K562 (cell line): ENCODE results near the gene FKBP15. TPM values are rescaled to one million over a fixed set of nuclear protein-coding genes. Genes with fewer than 3 reads are reported as not detected.

Experiments
- CAMTA2 ChIP-seq: fragments of 250-450 bp; sonication (Bioruptor Pico); conservative IDR thresholded peaks from 2 replicates; pipeline ENCODE4 v1.5.1; 2022
- CHD2 ChIP-seq: IDR thresholded peaks from 2 replicates; pipeline ENCODE4 v1.6.1; 2011; ENCODE audit warnings: low read depth, low read length
- GTF2F1 ChIP-seq: IDR thresholded peaks from 2 replicates; pipeline ENCODE4 v1.6.1; 2011; ENCODE audit warnings: low read depth, low read length, improper control_type of control experiment
- JUND ChIP-seq, 2 experiments: IDR thresholded peaks; 2 replicates in 1 of 2; 3 replicates in 1 of 2; pipeline ENCODE4 v1.6.1; 2011; ENCODE audit warnings: borderline replicate concordance in 2 of 2, low read depth in 2 of 2, low read length in 2 of 2, improper control_type of control experiment in 1 of 2, missing biosample characterization in 1 of 2, missing genetic modification characterization in 1 of 2, missing genetic modification reagents in 1 of 2
- MTA3 ChIP-seq: fragments of 450-650 bp; formaldehyde crosslinking; IDR thresholded peaks from 2 replicates; pipeline ENCODE4 v1.6.1; 2017; ENCODE audit warnings: mild to moderate bottlenecking, borderline replicate concordance
- NBN ChIP-seq: fragments of 450-650 bp; IDR thresholded peaks from 2 replicates; pipeline ENCODE4 v1.6.1; 2016; ENCODE audit warnings: low read depth, mild to moderate bottlenecking
- NCOA6 ChIP-seq: fragments of 450-650 bp; IDR thresholded peaks from 2 replicates; pipeline ENCODE4 v1.6.1; 2017; ENCODE audit warnings: mild to moderate bottlenecking
- NFATC3 ChIP-seq: fragments of 450-650 bp; IDR thresholded peaks from 2 replicates; pipeline ENCODE4 v1.6.1; 2017; ENCODE audit warnings: mild to moderate bottlenecking
- RAD21 ChIP-seq, 2 experiments: fragments of 250-450 bp in 1 of 2; fragments of 450-650 bp in 1 of 2; sonication (Bioruptor Pico) in 1 of 2; formaldehyde crosslinking in 1 of 2; IDR thresholded peaks in 1 of 2; conservative IDR thresholded peaks in 1 of 2; 2 replicates each; pipeline versions ENCODE4 v1.4.0 to v1.8.0; 2020 to 2022; ENCODE audit warnings: mild to moderate bottlenecking in 2 of 2, moderate library complexity in 1 of 2
- SRSF1 ChIP-seq: fragments of 200-400 bp; formaldehyde crosslinking; IDR thresholded peaks from 2 replicates; pipeline ENCODE4 v1.6.1; 2017; ENCODE audit warnings: mild to moderate bottlenecking, low read depth, low read length, moderate library complexity
- TAL1 ChIP-seq: fragments of 450-650 bp; IDR thresholded peaks from 2 replicates; pipeline ENCODE4 v1.6.1; 2016; ENCODE audit warnings: mild to moderate bottlenecking
- TARDBP ChIP-seq: fragments of 450-650 bp; IDR thresholded peaks from 2 replicates; pipeline ENCODE4 v1.6.1; 2016
- ZNF140 ChIP-seq: fragments of 250-450 bp; sonication (Bioruptor Pico); IDR thresholded peaks from 2 replicates; pipeline ENCODE4 v1.8.0; 2021; ENCODE audit warnings: moderate library complexity, mild to moderate bottlenecking, inconsistent platforms
- ZNF146 ChIP-seq: IDR thresholded peaks from one replicate; pipeline ENCODE4 v1.6.1; 2018; ENCODE audit warnings: missing compliant biosample characterization; ENCODE audit not compliant: unreplicated experiment
- ZNF197 ChIP-seq: fragments of 200-800 bp; sonication (Bioruptor generic); IDR thresholded peaks from 2 replicates; pipeline ENCODE4 v1.6.1; 2016; ENCODE audit warnings: low read depth, missing genetic modification characterization, missing compliant biosample characterization
- ZNF707 ChIP-seq: fragments of 250-450 bp; sonication (Bioruptor Pico); conservative IDR thresholded peaks from 2 replicates; pipeline ENCODE4 v1.8.0; 2022; ENCODE audit warnings: inconsistent platforms, mild to moderate bottlenecking, moderate library complexity
- ZNF764 ChIP-seq: fragments of 250-450 bp; sonication (Bioruptor Pico); IDR thresholded peaks from 2 replicates; pipeline ENCODE4 v1.4.0; 2020; ENCODE audit warnings: low read depth, mild to moderate bottlenecking, moderate library complexity
- ZNF77 ChIP-seq: fragments of 250-450 bp; sonication (Bioruptor Pico); IDR thresholded peaks from 2 replicates; pipeline ENCODE4 v1.5.0; 2020
- polyA plus RNA-seq, 8 experiments: library from polyadenylated mRNA; depleted of rRNA in 4 of 8; stranded (reverse) in 5 of 8; unstranded in 3 of 8; fragments of >200 nt; fragmentation: Nextera tagmentation in 2 of 8; fragmentation: Illumina TruSeq in 1 of 8; extraction: Ambion mirVana in 2 of 8; extraction: Trizol in 1 of 8; gene quantifications; 2 replicates each; pipeline versions ENCODE4 v1.2.1 to v1.2.3, GENCODE V29; 2011 to 2014; ENCODE audit warnings: inconsistent platforms in 1 of 8, missing spikeins in 1 of 8
- total RNA-seq, 7 experiments: library from RNA; depleted of rRNA in 6 of 7; stranded (reverse); fragments of >200 nt in 6 of 7; fragmentation: Illumina TruSeq in 2 of 7; extraction: Trizol in 2 of 7; gene quantifications; 2 replicates each; pipeline versions ENCODE4 v1.2.1 to v1.2.3, GENCODE V29; 2011 to 2021; ENCODE audit warnings: low replicate concordance in 1 of 7
- TF ChIP-seq, protein P1 (sequence below): fragments of 250-450 bp; sonication (Bioruptor Pico); IDR thresholded peaks from 2 replicates; pipeline ENCODE4 v1.4.0; 2020
- TF ChIP-seq, protein P2 (sequence below): fragments of 250-450 bp; sonication (Bioruptor Pico); IDR thresholded peaks from 2 replicates; pipeline ENCODE4 v1.4.0; 2020; ENCODE audit warnings: borderline replicate concordance
- TF ChIP-seq, protein P3 (sequence below): fragments of 450-650 bp; IDR thresholded peaks from 2 replicates; pipeline ENCODE4 v1.6.1; 2016; ENCODE audit warnings: low read depth, mild to moderate bottlenecking, moderate library complexity

FKBP15 gene
- total and polyA plus RNA-seq, 9 of the 15 experiments (the other 6 are each of a cell fraction or from before 2014, with no cell fraction given): 8.7 to 38.0 (median 18.9) TPM

DNA sequence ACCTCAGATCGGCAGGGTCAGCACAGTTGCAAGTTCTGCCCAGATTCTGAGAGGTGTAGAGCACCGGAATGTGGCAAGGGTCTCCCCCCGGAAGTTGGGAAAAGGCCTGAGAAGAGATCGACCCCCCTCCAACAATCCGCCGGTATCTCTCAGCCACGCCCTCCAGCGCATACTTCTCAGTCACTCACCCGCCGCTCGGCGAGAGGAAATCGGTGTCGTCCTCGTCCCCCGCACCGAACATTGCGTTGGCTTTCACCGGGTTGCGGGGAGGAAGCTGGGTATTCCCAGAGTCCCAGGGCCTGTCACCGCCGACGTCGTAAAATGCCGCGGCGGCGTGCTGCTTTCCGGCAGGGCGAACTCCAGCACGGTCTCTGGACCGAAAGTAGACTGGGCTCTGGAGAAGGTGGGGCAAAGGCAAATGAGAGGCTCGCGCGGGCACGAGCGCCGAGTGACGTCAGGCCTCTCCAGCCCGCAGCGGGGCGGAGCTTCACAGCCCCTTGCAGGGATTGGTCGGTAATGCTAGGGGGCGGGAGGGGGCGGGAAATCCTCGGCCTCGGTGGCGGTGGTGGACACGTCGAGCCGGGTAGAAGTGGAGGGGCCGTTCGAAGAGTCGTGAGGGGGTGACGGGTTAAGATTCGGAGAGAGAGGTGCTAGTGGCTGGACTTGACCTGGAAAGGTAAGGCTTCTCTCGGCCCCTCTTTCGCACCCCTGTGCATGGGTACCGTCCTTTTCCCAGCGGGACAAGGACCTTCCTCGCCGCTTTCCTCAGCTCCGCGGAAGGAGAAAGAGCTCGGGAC is at the start of gene FKBP15, which contains the start of gene SLC31A1 (continued):
- TF ChIP-seq, protein P1, sequence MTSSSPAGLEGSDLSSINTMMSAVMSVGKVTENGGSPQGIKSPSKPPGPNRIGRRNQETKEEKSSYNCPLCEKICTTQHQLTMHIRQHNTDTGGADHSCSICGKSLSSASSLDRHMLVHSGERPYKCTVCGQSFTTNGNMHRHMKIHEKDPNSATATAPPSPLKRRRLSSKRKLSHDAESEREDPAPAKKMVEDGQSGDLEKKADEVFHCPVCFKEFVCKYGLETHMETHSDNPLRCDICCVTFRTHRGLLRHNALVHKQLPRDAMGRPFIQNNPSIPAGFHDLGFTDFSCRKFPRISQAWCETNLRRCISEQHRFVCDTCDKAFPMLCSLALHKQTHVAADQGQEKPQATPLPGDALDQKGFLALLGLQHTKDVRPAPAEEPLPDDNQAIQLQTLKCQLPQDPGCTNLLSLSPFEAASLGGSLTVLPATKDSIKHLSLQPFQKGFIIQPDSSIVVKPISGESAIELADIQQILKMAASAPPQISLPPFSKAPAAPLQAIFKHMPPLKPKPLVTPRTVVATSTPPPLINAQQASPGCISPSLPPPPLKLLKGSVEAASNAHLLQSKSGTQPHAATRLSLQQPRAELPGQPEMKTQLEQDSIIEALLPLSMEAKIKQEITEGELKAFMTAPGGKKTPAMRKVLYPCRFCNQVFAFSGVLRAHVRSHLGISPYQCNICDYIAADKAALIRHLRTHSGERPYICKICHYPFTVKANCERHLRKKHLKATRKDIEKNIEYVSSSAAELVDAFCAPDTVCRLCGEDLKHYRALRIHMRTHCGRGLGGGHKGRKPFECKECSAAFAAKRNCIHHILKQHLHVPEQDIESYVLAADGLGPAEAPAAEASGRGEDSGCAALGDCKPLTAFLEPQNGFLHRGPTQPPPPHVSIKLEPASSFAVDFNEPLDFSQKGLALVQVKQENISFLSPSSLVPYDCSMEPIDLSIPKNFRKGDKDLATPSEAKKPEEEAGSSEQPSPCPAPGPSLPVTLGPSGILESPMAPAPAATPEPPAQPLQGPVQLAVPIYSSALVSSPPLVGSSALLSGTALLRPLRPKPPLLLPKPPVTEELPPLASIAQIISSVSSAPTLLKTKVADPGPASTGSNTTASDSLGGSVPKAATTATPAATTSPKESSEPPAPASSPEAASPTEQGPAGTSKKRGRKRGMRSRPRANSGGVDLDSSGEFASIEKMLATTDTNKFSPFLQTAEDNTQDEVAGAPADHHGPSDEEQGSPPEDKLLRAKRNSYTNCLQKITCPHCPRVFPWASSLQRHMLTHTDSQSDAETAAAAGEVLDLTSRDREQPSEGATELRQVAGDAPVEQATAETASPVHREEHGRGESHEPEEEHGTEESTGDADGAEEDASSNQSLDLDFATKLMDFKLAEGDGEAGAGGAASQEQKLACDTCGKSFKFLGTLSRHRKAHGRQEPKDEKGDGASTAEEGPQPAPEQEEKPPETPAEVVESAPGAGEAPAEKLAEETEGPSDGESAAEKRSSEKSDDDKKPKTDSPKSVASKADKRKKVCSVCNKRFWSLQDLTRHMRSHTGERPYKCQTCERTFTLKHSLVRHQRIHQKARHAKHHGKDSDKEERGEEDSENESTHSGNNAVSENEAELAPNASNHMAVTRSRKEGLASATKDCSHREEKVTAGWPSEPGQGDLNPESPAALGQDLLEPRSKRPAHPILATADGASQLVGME (CRISPR knock-in tag): no peak
- TF ChIP-seq NFATC3: no peak
- TF ChIP-seq SRSF1: no peak
- TF ChIP-seq, protein P2, sequence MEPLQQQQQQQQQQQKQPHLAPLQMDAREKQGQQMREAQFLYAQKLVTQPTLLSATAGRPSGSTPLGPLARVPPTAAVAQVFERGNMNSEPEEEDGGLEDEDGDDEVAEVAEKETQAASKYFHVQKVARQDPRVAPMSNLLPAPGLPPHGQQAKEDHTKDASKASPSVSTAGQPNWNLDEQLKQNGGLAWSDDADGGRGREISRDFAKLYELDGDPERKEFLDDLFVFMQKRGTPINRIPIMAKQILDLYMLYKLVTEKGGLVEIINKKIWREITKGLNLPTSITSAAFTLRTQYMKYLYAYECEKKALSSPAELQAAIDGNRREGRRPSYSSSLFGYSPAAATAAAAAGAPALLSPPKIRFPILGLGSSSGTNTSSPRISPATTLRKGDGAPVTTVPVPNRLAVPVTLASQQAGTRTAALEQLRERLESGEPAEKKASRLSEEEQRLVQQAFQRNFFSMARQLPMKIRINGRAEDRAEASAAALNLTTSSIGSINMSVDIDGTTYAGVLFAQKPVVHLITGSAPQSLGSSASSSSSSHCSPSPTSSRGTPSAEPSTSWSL (CRISPR knock-in tag): no peak
- 0 out of 2 replicates have a peak, but pooled peaks have one; percentile 50 for TF ChIP-seq MTA3
- no peak for TF ChIP-seq ZNF197 (CRISPR knock-in tag)
- TF ChIP-seq ZNF140 (CRISPR knock-in tag): no peak
- TF ChIP-seq NCOA6: no peak; the same call in 1 of the 2 replicates
- TF ChIP-seq TAL1: no peak
- no peak for TF ChIP-seq GTF2F1
- no peak for TF ChIP-seq ZNF77 (CRISPR knock-in tag)
- TF ChIP-seq ZNF764 (CRISPR knock-in tag): no peak; the same call in 1 of the 2 replicates
- TF ChIP-seq CHD2: 0 out of 2 replicates have a peak, but pooled peaks have one; percentile 13
- TF ChIP-seq ZNF707: no peak
- no peak for TF ChIP-seq RAD21 (CRISPR knock-in tag; conservative IDR thresholded peaks at IDR 0.05 in 1 of 2, IDR thresholded peaks at IDR 0.05 in 1 of 2)
- TF ChIP-seq, protein P3, sequence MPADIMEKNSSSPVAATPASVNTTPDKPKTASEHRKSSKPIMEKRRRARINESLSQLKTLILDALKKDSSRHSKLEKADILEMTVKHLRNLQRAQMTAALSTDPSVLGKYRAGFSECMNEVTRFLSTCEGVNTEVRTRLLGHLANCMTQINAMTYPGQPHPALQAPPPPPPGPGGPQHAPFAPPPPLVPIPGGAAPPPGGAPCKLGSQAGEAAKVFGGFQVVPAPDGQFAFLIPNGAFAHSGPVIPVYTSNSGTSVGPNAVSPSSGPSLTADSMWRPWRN: peak; percentile 30; the same call in 1 of the 2 replicates
- peak; percentile 83 for TF ChIP-seq JUND (IDR thresholded peaks at IDR 0.05; ENCODE audit: borderline replicate concordance, low read depth, low read length)
- TF ChIP-seq JUND (tag; IDR thresholded peaks at IDR 0.05; ENCODE audit: borderline replicate concordance, low read depth, low read length): peak; percentile 56; the same call in 1 of the 3 replicates
- TF ChIP-seq ZNF146 (CRISPR knock-in tag): no peak
- no peak for TF ChIP-seq NBN
- no peak for TF ChIP-seq TARDBP
- TF ChIP-seq CAMTA2 (CRISPR knock-in tag): no peak
